C4-2B (cell line): Measurements from ENCODE around the gene TTC12.

ENCODE experiments used
- H3K27ac ChIP-seq: fragments of 450-650 bp; 2 replicates; pipeline ENCODE4 v1.5.1; 2017
- ZFX ChIP-seq: fragments of 450-650 bp; IDR thresholded peaks from 2 replicates; pipeline ENCODE4 v1.6.1; 2017
- TF ChIP-seq, protein P1 (sequence below): fragments of 450-650 bp; conservative IDR thresholded peaks from 2 replicates; pipeline ENCODE4 v1.5.1; 2017; ENCODE audit warnings: mild to moderate bottlenecking

The TTC12 gene

DNA sequence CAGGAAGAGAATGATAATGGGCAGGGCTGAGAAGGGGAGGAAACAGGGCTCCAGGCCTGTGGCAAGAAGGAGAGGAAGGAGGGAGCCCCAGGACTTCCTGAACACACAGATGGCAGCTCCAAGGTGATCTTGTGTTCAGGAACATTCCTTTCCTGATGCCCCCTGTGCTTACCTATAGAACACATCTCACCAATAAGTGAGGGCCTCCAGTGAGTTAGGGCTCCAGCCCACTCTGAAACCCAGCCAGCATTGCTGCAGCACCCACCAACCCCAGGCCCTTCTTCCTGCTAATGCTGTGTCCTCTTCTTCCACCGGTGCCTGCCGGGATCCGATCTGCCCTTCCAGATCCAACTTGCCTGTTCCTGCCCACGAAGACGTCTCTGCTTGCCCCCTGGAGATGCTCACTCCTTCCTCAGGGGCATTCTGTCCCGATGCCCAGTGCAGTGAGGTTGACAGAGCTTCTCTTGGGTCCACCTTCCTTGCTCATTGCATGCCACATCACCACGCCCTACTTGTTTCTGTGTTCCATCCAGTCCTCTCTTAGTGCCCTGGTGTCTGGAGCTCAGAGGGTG is 90.6 kb downstream of the TTC12 start:
- H3K27ac ChIP-seq: no peak overlapping the region
- no peak for TF ChIP-seq ZFX
- TF ChIP-seq, protein P1, sequence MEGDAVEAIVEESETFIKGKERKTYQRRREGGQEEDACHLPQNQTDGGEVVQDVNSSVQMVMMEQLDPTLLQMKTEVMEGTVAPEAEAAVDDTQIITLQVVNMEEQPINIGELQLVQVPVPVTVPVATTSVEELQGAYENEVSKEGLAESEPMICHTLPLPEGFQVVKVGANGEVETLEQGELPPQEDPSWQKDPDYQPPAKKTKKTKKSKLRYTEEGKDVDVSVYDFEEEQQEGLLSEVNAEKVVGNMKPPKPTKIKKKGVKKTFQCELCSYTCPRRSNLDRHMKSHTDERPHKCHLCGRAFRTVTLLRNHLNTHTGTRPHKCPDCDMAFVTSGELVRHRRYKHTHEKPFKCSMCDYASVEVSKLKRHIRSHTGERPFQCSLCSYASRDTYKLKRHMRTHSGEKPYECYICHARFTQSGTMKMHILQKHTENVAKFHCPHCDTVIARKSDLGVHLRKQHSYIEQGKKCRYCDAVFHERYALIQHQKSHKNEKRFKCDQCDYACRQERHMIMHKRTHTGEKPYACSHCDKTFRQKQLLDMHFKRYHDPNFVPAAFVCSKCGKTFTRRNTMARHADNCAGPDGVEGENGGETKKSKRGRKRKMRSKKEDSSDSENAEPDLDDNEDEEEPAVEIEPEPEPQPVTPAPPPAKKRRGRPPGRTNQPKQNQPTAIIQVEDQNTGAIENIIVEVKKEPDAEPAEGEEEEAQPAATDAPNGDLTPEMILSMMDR: no peak

DNA sequence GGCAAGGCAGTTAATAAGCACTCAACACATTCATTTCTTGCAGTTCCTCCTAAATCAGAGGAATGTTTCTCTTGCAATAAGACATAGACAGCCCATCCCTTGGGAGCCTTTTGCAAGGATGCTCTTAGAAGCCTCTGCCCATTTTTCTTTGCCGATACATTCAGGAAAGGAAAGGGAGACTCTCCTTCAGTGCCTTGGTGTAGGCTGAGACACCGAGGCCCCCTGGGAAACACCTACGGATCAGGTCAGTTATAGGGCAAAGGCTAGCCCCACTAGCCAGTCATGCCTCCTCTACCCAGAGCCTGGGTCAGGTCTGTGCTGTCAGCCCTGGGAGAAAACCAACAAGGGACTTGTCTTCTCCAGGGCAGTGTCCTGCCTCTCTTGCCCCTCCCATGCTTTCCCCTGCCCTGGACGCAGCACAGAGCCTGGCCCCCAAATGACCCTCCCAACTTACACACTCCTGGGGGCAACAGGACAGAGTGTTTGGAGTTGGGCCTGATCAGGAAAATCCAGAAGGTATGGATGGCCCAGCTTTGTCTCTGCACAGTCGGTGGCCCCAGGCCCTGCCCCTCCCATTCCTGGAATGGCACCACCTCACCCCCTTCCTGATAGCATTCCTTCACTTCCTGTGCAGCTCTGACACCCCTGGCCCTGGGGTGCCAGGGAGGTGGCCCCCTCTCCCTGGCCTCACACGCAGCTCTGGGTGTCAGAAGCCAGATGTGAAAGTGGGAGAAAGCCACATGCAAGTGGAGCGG is 91.5 kb downstream of the TTC12 start:
- TF ChIP-seq, protein P1: no peak
- no peak for TF ChIP-seq ZFX
- no peak overlapping the region for H3K27ac ChIP-seq

GRCh38 chr11:113407163-113407562 is 92.8 kb downstream of the TTC12 start:
- TF ChIP-seq ZFX: no peak
- TF ChIP-seq, protein P1: no peak
- H3K27ac ChIP-seq: no peak overlapping the region

- H3K27ac ChIP-seq: no peak overlapping the region
- TF ChIP-seq, protein P1: no peak
- TF ChIP-seq ZFX: no peak
Measured at GRCh38 chr11:113408206-113408605, 93.8 kb downstream of the TTC12 start.

DNA sequence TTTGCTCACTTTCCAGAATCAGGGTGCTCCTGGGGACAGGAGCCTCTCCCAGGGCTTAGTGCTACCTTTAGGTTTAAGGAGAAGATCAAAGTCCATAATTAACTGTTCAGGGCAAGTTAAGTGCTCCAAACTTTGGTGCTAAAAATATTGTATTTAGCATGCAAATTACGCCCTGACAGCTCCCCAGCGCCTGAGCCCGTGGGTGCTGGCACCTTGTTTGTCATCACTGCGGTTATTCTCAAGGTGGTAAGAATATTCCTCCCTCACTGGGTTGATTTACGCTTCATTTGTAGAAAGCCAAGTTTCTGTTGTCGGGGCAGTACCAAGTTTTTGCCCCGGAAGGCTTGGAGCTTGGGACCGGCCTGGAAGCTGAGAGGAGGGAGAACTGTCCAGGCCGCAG is 94.5 kb downstream of the TTC12 start:
- no peak for TF ChIP-seq ZFX
- TF ChIP-seq, protein P1: no peak
- no peak overlapping the region for H3K27ac ChIP-seq

GRCh38 chr11:113409526-113409925 is 95.1 kb downstream of the TTC12 start:
- H3K27ac ChIP-seq: no peak overlapping the region
- no peak for TF ChIP-seq ZFX
- TF ChIP-seq, protein P1: no peak

DNA sequence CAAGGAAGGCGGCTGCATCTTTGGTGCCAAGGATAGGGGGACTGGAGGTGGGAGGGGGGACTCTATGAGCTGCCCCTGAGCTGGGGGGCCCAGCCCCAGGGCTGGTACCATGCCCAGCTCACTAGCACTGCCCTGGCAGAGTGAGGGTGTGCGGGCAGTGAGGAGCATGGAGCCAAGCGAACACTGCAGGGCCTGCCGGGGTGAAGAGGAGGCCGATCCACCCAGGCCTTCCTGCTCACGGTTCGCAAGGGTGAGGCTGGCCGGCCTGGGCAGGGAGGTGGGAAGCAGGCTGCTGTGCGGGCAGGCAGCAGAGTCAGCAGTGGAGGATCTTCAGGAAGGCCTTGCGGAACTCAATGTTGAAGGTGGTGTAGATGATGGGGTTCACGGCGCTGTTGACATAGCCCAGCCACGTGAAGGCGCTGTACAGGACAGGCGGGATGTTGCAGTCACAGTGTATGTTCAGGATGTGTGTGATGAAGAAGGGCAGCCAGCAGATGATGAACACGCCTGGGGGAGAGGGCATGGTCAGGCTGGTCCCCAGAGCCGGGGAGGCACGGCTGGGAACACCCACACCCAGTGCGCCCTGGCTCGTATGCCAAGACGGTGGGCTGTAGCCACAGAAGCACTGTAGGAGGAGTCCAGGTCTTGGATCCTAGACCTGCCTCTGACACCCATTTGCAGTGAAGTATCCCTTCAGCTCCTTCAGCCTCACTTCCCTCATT is 96.2 kb downstream of the TTC12 start:
- no peak overlapping the region for H3K27ac ChIP-seq
- TF ChIP-seq ZFX: no peak
- TF ChIP-seq, protein P1: no peak
